Fibroblast of lung (primary cell): ENCODE results near the gene JUP.

Source experiments
- EZH2 ChIP-seq: IDR thresholded peaks from 2 replicates; pipeline ENCODE4 v1.5.1; 2012; ENCODE audit warnings: low read length, control low read depth, mild to moderate bottlenecking; ENCODE audit errors: missing control alignments
- TF ChIP-seq, protein P1 (sequence below), 2 donors: IDR thresholded peaks in 1 of 2; conservative IDR thresholded peaks in 1 of 2; 1 replicate in 1 of 2; 2 replicates in 1 of 2; pipeline ENCODE4 v1.5.1; 2011 to 2012; ENCODE audit warnings: low read length in 2 of 2, control low read depth in 1 of 2, inconsistent platforms in 1 of 2, low read depth in 1 of 2, mild to moderate bottlenecking in 1 of 2

DNA sequence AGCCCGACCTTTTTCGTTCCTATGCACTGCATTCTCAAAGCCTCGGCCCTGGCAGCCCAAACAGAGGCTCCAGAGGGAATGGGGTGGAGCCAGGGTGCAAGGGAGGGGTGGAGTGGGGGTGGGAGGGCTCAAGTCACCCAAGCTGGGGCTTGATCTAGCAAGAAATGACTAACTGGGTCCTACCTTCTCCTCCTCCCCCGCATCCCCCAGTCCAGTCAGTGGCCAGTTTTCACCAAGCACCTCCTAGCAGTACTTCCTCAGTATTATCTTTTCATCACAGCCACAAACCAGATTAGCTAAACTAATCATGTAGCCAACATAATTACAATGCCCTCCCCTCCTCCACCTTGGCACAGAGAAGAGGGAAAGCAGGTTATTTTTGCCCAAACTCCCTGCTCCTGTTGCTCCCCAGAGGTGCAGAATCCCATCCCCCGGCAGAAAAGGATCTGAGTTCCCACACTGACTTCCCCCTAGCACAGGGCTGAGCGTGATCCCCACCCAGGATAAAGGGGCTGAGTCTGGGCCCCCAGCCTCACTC, 2.2 kb downstream of the JUP start:
- TF ChIP-seq, protein P1, sequence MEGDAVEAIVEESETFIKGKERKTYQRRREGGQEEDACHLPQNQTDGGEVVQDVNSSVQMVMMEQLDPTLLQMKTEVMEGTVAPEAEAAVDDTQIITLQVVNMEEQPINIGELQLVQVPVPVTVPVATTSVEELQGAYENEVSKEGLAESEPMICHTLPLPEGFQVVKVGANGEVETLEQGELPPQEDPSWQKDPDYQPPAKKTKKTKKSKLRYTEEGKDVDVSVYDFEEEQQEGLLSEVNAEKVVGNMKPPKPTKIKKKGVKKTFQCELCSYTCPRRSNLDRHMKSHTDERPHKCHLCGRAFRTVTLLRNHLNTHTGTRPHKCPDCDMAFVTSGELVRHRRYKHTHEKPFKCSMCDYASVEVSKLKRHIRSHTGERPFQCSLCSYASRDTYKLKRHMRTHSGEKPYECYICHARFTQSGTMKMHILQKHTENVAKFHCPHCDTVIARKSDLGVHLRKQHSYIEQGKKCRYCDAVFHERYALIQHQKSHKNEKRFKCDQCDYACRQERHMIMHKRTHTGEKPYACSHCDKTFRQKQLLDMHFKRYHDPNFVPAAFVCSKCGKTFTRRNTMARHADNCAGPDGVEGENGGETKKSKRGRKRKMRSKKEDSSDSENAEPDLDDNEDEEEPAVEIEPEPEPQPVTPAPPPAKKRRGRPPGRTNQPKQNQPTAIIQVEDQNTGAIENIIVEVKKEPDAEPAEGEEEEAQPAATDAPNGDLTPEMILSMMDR (conservative IDR thresholded peaks at IDR 0.05 in 1 of 2, IDR thresholded peaks at IDR 0.05 in 1 of 2; ENCODE audit: low read depth in 1 of 2, low read length in 2 of 2), result no peak
- TF ChIP-seq EZH2, result no peak
